Activated naive CD8-positive, alpha-beta T cell treated with anti-CD3 and anti-CD28 coated beads for 36 hours (primary cell): ENCODE measurements around the gene LUC7L2. TPM values are rescaled to one million over a fixed set of nuclear protein-coding genes. Genes with fewer than 3 reads are reported as not detected.
A peak's percentile ranks its signal among the peaks of the same experiment; 100 is the strongest.

Experiments
- DNase-seq: peaks from one replicate; pipeline ENCODE4 v3.0.0; 2021
- H3K27ac Mint-ChIP-seq: one replicate; pipeline ENCODE4 v1.8.0; 2022; ENCODE audit warnings: mild to moderate bottlenecking, moderate library complexity, mixed read lengths
- H3K27me3 Mint-ChIP-seq: one replicate; pipeline ENCODE4 v1.8.0; 2022; ENCODE audit warnings: mild to moderate bottlenecking, mixed read lengths
- H3K36me3 Mint-ChIP-seq: one replicate; pipeline ENCODE4 v1.8.0; 2021; ENCODE audit warnings: mild to moderate bottlenecking, mixed read lengths
- H3K4me1 Mint-ChIP-seq: one replicate; pipeline ENCODE4 v1.8.0; 2021; ENCODE audit warnings: mixed read lengths
- H3K4me3 Mint-ChIP-seq: one replicate; pipeline ENCODE4 v1.8.0; 2022; ENCODE audit warnings: mild to moderate bottlenecking, moderate library complexity, mixed read lengths
- H3K9me3 Mint-ChIP-seq: one replicate; pipeline ENCODE4 v1.8.0; 2022; ENCODE audit warnings: mixed read lengths
- total RNA-seq, 2 experiments: library from RNA; stranded (reverse); gene quantifications; one replicate each; pipeline ENCODE4 v1.2.3, GENCODE V29; 2021

LUC7L2 gene
- total RNA-seq, 2 experiments from 2014 or later = 150 to 156 TPM

DNA sequence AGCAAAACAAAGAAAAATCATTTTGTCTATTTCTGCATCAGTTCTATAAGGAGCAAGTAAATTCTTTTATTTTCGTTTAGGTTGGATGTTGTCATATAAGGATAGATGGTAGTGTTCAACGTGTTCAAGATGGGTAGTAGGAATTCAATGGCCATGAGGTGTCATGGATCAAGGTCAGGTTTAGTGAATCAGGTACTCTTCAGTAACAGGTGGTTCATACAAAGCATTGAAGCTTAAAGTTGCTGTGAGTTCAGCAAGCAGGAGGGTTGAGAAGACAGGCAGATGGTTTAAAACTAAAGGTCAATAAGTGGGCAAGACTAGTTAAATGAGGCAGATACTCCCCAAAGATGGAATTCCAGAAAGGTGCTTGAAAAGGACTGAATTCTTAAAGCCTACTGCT is 5.6 kb downstream of the LUC7L2 start:
- no peaks in the 10 kb centered on the region for H3K9me3 Mint-ChIP-seq
- H3K27ac Mint-ChIP-seq = no peak overlapping the region
- H3K27me3 Mint-ChIP-seq = no peaks in the 10 kb centered on the region
- H3K4me1 Mint-ChIP-seq = peaks cover 61% of the 10 kb centered on the region
- H3K4me3 Mint-ChIP-seq = no peak overlapping the region
- no peak for DNase-seq
- peaks cover 46% of the 10 kb centered on the region for H3K36me3 Mint-ChIP-seq

DNA sequence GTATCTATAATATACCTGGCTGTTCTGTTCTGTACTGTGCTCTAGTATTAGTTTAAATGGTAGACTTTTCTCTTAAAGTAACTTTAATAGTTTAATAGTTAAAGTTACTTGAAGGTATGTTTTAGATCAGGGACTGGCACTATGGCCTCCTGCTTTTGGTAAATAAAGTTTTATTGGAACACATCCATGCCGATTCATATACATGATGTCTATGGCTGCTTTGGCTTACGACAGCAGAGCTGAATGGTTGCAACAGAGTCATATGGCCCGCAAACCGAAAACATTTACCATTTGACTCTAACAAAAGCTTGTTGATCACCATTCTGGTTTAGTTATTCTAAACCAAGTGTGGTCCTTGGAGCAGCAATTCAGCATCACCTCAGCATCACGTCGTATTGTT is 6.7 kb downstream of the LUC7L2 start:
- Mint-ChIP-seq H3K36me3 (peaks cover 44% of the 10 kb centered on the region), H3K27ac (no peak overlapping the region), H3K27me3 (no peaks in the 10 kb centered on the region), H3K4me1 (peaks cover 69% of the 10 kb centered on the region), H3K9me3 (no peaks in the 10 kb centered on the region), H3K4me3 (no peak overlapping the region)
- no peak for DNase-seq

DNA sequence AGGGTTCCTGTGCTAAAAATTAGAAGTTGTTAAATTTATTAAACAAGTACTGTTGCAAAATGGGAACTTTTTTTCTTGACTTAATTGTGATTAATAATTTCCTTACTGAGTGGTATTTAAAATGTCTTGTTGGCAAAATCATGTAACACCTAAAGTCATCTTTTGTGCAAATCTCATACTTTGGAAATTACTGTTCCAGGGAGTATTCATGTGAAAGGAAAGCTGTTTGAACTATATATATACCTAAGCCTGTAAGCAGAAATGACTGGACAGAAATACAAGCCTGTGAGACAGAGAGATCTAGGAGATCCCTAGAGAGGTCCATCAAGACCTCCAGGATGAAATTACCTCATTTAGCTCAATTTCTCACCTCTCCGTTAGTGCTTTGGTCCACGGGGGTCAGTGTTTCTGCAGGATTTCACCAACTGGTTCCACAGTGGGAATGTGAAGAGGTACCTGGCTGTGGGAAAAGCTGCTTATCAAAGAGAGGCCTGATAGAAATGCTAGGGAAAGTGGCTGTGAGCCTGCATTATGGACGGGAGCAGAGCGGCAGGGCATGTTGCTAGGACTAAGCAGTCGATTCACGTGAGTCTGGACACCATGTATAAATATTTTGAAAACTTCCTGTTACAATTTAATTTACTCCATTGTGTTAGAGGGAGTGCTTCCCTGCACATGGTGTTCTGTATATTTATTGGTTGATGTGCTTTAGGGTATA is 7.9 kb downstream of the LUC7L2 start:
- no peaks in the 10 kb centered on the region for H3K27me3 Mint-ChIP-seq
- peaks cover 40% of the 10 kb centered on the region for H3K36me3 Mint-ChIP-seq
- H3K4me3 Mint-ChIP-seq = no peak overlapping the region
- H3K4me1 Mint-ChIP-seq = peaks cover 64% of the 10 kb centered on the region
- no peak overlapping the region for H3K27ac Mint-ChIP-seq
- DNase-seq = no peak
- H3K9me3 Mint-ChIP-seq = no peaks in the 10 kb centered on the region

DNA sequence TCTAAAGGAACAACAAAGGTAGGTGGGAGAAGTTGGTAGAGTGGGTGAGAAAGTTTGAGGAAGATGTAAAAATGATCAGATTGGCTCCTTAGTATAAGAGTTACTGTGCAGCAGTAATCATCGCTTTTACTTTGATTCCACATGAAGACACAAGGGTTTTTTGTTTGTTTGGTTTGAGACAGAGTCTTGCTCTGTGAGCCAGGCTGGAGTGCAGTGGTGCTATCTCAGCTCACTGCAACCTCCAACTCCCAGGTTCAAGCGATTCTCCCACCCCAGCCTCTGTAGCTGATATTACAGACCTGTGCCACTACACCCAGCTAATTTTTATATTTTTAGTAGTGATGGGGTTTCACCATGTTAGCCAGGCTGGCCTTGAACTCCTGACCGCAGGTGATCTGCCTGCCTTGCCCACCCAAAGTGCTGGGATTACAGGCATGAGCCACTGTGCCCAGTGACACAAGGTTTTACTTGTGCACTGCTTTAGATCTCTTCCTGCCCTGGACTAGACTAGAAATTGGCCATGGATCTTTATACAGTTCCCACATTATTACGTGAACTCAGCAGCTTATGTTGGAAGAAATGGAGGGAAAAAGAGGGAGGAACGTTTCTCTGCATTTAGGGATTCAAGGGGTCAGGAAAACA is 10.7 kb downstream of the LUC7L2 start:
- Mint-ChIP-seq H3K4me3 (no peak overlapping the region), H3K27ac (peak overlapping the region; percentile 64), H3K4me1 (peaks cover 60% of the 10 kb centered on the region), H3K27me3 (no peaks in the 10 kb centered on the region), H3K9me3 (no peaks in the 10 kb centered on the region), H3K36me3 (peaks cover 30% of the 10 kb centered on the region)
- DNase-seq = no peak

DNA sequence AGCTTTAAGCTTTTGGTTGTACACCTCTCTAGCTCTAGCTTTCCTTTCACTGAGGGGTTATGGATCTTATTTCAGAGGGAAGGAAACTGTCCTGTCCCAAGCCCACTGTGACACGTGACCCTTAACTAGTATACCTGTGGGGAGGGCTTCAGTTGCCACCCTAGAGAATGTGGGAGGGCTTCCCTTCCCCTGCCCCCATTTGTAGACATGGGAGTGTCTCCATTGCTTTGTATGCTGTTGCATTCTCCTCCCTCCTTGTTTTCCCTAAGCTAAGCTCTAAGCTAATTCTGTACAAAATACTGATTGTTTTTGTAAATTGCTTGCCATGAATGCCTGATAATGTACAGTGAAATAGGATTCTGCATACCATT is 11.2 kb downstream of the LUC7L2 start:
- peak overlapping the region; percentile 64 for H3K27ac Mint-ChIP-seq

DNA sequence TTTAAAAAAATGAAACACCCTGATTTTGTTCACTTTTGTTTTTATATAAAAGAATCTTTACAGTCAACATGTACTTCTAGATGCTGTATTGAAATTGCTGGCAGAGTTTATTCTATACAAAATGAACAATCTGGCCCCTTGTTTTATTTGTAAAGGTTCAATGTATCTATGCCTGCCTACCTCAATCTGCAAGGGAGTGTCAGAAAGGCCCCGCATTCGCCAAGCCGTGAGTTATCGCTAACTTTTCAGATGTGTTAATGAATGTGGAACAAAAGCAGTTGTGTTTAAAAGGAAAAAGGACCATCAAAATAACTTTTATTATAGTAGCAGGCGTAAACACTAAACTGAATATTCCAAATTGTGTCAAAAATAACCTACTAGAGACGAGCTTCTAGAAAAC is 14.6 kb downstream of the LUC7L2 start:
- Mint-ChIP-seq H3K4me3 (no peak overlapping the region), H3K9me3 (no peaks in the 10 kb centered on the region), H3K27me3 (no peaks in the 10 kb centered on the region), H3K27ac (no peak overlapping the region), H3K36me3 (peaks cover 30% of the 10 kb centered on the region), H3K4me1 (peaks cover 40% of the 10 kb centered on the region)
- no peak for DNase-seq

More for the DNA sequence above, 11.2 kb downstream of the LUC7L2 start:
- no peak for DNase-seq
- H3K27me3 Mint-ChIP-seq = no peaks in the 10 kb centered on the region
- peaks cover 27% of the 10 kb centered on the region for H3K36me3 Mint-ChIP-seq
- no peaks in the 10 kb centered on the region for H3K9me3 Mint-ChIP-seq
- H3K4me1 Mint-ChIP-seq = peaks cover 55% of the 10 kb centered on the region
- H3K4me3 Mint-ChIP-seq = no peak overlapping the region

DNA sequence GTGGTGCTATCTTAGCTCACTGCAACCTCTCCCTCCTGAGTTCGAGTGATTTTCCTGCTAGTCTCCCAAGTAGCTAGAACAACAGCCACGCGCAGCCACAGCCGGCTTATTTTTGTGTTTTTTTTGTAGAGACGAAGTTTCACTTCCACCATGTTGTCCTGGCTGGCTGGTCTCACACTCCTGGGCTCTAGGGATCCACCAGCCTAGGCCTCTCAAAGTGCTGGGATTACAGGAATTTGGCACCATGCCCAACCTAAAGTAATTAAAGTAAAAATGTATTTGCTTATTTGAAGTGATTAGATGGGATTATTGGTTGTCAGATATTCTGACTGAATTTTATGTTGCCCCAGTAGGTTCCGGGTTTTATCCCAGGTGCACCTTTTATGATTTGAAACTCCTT is 22.7 kb downstream of the LUC7L2 start:
- Mint-ChIP-seq H3K4me3 (no peak overlapping the region), H3K4me1 (peaks cover 5% of the 10 kb centered on the region), H3K9me3 (no peaks in the 10 kb centered on the region), H3K27me3 (no peaks in the 10 kb centered on the region), H3K27ac (no peak overlapping the region), H3K36me3 (peaks cover 13% of the 10 kb centered on the region)
- no peak for DNase-seq

DNA sequence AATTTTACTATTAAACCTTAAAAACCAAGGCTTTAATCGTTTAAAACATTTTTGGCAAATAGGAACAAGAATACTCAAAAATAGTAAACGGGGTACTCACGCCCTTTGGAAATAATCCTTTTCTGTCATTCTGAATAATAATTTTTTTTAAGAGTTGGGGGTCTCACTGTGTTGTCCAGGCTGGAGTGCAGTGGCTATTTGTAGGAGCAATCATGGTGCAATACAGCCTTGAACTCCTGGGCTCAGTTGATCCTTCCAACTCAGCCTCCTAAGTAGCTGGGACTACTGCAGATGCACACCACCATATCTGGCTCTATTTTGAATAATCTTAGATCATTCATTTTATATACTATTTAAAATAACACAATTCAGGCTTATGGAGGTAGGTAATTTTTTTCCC is 24.9 kb downstream of the LUC7L2 start:
- Mint-ChIP-seq H3K9me3 (no peaks in the 10 kb centered on the region), H3K36me3 (peaks cover 18% of the 10 kb centered on the region), H3K27me3 (no peaks in the 10 kb centered on the region), H3K4me3 (no peak overlapping the region), H3K27ac (no peak overlapping the region), H3K4me1 (peaks cover 2% of the 10 kb centered on the region)
- no peak for DNase-seq

DNA sequence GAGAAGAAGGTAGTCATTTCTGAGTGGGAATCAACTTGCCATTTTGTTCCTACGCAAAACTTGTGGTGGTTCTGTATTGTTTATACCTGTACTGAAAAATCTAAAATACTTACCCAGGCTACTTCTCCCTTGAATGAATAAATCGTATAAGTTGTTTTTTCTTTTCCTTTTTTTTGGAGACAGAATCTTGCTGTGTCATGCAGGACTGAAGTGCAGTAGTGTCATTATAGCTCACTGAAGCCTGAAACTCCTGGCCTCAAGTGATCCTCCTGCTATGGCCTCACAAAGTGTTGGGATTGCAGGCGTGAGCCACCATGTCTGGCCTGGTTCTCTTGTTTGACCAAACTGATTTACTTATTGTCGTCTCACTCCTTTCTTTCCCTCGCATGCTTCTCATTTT is 27.9 kb downstream of the LUC7L2 start:
- Mint-ChIP-seq H3K27ac (peak overlapping the region; percentile 40), H3K4me1 (peaks cover 7% of the 10 kb centered on the region), H3K4me3 (no peak overlapping the region), H3K9me3 (no peaks in the 10 kb centered on the region), H3K27me3 (no peaks in the 10 kb centered on the region), H3K36me3 (peaks cover 32% of the 10 kb centered on the region)
- no peak for DNase-seq

DNA sequence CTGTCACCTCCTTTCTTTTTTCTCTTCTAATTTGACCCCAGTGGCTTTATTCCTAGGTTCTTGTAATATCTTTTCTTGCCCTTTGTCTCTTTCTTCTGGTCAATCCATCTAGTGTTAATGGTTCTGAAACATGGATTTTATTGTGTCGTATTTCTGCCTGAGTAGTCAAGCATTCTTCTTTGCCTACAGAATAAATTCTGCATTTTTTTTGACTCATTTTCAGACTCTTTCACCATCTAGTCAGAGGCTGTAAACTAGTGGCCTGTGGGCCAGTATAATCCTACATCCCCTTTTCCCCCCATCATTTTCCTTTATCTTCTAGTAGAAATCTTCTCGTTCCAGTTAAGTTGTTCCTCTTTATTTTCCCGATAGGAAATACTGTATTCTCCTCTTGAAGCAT is 29.4 kb downstream of the LUC7L2 start:
- Mint-ChIP-seq H3K9me3 (no peaks in the 10 kb centered on the region), H3K27me3 (no peaks in the 10 kb centered on the region), H3K4me3 (no peak overlapping the region), H3K27ac (peak overlapping the region; percentile 12), H3K36me3 (peaks cover 34% of the 10 kb centered on the region), H3K4me1 (peaks cover 17% of the 10 kb centered on the region)
- no peak for DNase-seq

DNA sequence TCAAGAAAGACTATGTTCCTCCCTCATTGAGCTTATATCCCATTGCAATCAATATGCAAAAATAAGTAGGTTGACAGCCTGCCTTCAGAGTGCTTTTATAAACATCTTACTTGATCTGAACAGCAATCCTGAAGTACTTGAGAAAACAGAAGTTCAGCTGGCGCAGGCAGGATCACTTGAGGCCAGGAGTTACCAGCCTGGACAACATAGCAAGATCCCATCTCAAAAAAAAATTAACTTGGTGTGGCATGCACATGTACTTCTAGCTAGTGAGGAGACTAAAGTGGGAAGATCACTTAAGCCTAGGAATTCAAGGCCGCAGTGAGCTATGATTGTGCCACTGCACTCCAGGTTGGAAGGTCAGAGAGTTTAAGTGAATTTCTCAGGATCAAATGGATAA is 30.1 kb downstream of the LUC7L2 start:
- Mint-ChIP-seq H3K27me3 (no peaks in the 10 kb centered on the region), H3K4me3 (no peak overlapping the region), H3K4me1 (peaks cover 24% of the 10 kb centered on the region), H3K36me3 (peaks cover 40% of the 10 kb centered on the region), H3K9me3 (no peaks in the 10 kb centered on the region), H3K27ac (no peak overlapping the region)
- DNase-seq = no peak

DNA sequence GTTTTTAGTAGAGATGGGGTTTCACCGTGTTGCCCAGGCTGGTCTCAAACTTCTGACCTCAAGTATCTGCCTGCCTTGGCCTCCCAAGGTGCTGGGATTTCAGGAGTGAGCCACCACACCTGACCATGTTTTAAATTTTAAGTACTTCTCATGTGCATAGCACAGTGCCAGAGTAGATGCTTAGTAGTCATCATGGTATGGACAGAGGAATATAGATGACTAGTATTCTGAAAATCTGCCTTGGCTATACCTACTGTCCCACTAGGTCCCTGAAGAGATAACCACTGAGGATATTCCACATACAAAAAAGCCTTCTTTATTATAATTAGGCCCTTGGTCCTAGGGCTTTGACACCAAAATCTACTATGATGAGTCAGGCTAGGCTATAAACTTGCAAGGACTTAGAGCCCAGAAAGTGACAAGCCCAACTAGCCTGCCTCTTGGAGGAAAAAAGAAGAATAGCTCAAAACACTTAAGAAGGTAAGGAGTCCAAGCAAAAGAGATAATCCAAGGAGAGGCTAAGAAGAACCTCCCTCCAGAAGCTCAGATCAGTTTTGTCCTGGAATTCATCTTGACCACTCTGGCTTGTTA is 34.0 kb downstream of the LUC7L2 start:
- no peak for DNase-seq
- peaks cover 38% of the 10 kb centered on the region for H3K4me1 Mint-ChIP-seq
- H3K27me3 Mint-ChIP-seq = no peaks in the 10 kb centered on the region
- no peaks in the 10 kb centered on the region for H3K9me3 Mint-ChIP-seq
- H3K4me3 Mint-ChIP-seq = no peak overlapping the region
- no peak overlapping the region for H3K27ac Mint-ChIP-seq
- peaks cover 52% of the 10 kb centered on the region for H3K36me3 Mint-ChIP-seq

DNA sequence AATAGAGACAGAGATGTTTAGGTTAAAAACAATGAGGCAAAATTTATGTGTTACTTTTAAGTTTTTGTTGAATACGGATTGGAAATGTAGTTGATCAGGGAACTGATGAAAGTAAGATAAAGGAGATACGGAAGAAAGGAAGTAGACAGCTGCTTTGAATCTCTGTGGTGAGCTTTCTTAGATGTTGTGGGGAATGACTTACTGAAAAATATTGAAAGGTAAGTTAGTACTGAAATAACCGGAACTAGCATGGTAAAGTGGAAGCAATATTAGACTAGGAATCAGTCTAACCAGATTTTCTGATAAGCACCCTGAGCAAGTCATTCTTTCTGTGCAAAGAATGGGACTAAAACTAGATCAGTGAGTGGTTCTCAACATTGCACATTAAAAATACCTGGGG is 34.8 kb downstream of the LUC7L2 start:
- DNase-seq = no peak
- H3K9me3 Mint-ChIP-seq = no peaks in the 10 kb centered on the region
- peaks cover 50% of the 10 kb centered on the region for H3K36me3 Mint-ChIP-seq
- H3K27ac Mint-ChIP-seq = peak overlapping the region; percentile 40
- H3K4me1 Mint-ChIP-seq = peaks cover 38% of the 10 kb centered on the region
- H3K27me3 Mint-ChIP-seq = no peaks in the 10 kb centered on the region
- H3K4me3 Mint-ChIP-seq = no peak overlapping the region

DNA sequence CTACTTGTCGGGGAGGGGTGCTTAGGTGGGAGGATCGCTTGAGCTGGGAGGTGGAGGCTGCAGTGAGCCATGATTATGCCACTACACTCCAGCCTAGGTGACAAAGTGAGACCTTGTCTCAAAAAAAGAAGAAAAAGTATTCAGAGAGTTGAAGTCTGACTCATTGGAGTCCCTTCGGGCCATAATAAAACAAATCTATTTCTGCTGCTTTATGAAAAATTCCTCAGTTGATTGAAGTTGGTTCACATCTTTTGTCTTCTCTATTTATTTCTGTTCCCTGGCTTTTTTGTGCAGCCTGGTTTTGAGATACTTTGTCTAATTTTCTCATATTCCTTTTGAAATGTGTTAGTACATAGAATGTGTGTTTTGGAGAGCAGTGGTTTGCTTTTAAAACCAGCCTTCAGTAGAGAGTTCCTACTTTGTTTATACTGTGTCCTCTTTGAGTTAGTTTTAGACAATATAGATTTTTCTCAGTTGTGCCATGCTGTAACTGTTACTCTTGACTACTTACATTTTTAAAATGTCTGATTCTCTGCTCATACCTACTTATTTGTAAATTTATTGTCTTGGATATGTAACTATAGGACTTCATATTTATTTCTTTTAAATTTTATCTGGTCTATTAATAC is 36.7 kb downstream of the LUC7L2 start:
- Mint-ChIP-seq H3K4me3 (no peak overlapping the region), H3K4me1 (peaks cover 34% of the 10 kb centered on the region), H3K36me3 (peaks cover 44% of the 10 kb centered on the region), H3K27ac (no peak overlapping the region), H3K27me3 (no peaks in the 10 kb centered on the region), H3K9me3 (no peaks in the 10 kb centered on the region)
- no peak for DNase-seq

DNA sequence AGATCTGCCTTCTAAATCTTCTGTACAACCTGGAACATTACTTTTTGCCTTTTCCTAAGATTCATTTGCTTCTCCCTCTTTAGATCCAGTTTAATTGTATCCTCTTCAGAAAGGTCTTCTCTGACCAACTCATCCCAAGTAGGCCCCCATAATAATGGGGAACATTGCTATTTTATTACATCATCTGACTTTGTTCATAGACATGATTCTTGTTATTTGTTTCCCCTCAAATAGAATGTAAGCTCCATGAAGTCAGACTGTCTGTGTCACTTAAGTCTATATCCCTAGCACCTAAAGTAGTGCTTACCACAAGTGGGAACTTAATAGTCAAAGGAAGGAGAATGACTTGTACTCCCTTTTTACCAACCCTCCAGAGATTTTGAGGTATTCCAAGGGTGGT is 37.5 kb downstream of the LUC7L2 start:
- H3K27ac Mint-ChIP-seq = peak overlapping the region; percentile 18
- no peak for DNase-seq
- H3K36me3 Mint-ChIP-seq = peaks cover 46% of the 10 kb centered on the region
- peaks cover 34% of the 10 kb centered on the region for H3K4me1 Mint-ChIP-seq
- H3K27me3 Mint-ChIP-seq = no peaks in the 10 kb centered on the region
- no peak overlapping the region for H3K4me3 Mint-ChIP-seq
- H3K9me3 Mint-ChIP-seq = no peaks in the 10 kb centered on the region
